GM18858 (cell line): ENCODE data around the gene MAGI2.
A peak's percentile ranks its signal among the peaks of the same experiment; 100 is the strongest.

ENCODE experiments used
- ATAC-seq: cut with Tn5 transposase; IDR thresholded peaks from one replicate; pipeline ENCODE4 v1.9.1; 2021; ENCODE audit not compliant: unreplicated experiment

Gene MAGI2

GRCh38 chr7:79272066-79272669 lies 181.3 kb downstream of the MAGI2 start:
- ATAC-seq, result peak; percentile 88

- no peak for ATAC-seq
Measured at GRCh38 chr7:79268730-79269129, 184.7 kb downstream of the MAGI2 start.

DNA sequence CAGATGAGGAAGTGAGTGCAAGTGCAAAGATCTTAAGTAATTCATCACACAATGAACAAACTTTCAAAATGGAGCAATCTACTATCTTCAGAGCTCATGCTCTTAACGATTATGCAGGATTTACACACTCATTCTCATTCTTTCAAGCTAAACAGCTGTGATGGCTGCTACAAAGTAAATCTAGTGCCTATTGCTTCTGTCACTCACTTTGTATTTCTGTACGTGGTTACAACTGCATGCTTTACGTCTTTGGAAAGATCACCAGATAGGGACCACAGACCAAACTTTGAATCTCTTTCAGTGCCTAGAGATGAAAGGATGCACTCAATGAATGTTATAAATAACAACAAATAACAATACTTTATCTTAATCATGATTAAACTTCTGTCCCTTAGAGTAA lies 194.6 kb downstream of the MAGI2 start:
- no peak for ATAC-seq

DNA sequence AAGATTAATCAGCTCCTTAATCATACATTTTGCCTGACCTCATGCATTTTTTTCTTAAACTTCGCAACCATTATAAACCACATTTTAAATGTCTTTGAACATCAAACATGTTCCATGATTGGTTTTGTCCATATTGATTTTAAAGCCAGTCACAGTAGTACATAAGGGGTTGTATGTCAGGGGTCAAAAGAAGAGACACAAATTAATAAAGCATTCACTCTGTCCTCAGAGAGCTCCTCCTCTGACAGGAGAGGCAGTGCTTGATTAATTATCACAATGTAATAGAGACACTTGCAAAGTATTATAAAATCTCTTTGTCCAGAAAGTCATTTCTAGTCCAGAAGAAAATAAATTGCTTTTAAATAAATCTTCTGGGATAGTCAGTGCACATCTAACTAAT lies 195.5 kb downstream of the MAGI2 start:
- ATAC-seq, result no peak

DNA sequence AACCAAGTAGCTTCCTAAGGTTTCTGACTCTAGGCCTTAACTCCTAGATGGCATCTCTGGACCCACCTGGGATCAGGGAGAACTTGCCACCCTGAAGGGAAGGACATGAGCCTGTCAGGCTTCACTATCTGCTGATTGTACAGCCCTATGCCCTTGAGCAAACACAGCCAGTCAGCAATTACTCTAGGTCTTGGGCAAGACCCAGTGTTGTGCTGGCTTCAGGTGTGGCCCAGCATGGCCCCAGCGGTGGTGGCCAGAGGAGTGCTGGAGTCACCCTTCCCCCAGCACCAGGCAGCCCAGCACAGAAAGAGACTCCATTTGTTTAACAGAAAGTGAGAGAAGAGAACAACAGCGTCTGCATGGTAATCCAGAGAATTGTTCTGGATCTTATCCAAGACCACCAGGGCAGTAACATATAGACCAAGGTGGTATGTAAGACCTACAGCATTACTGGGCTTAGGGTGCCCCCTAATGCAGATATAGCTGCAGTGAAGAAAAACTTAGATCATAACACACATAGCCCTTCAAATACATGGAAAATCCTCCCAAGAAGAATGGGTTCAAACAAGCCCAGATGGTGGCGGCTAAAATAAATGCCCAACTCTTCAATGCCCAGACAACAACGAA lies 207.7 kb downstream of the MAGI2 start:
- no peak for ATAC-seq

DNA sequence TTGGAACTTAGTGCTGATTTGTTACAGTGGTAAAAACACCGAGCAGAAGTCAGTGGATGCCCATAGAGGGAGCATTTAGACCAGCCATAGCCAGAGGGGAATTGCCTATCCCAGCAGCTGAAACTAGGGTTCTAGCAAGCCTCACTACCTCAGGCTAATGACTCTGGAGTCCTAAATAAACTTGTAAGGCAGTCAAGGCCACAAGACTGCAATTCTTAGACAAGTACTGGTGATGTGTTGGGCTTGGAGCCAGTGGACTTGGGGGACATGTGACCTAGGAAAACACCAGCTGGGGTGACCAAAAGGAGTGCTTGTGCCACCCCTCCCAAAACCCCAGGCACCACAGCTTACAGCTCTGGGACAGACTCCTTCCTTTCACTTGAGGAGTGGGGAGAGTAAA lies 209.0 kb downstream of the MAGI2 start:
- no peak for ATAC-seq

GRCh38 chr7:79241288-79242060 lies 212.0 kb downstream of the MAGI2 start:
- ATAC-seq, result no peak

- no peak for ATAC-seq
Measured at GRCh38 chr7:79240413-79240812, 213.1 kb downstream of the MAGI2 start.

- no peak for ATAC-seq
Measured at GRCh38 chr7:79236352-79237028, 217.0 kb downstream of the MAGI2 start.

GRCh38 chr7:79227044-79227443 lies 226.4 kb downstream of the MAGI2 start:
- ATAC-seq, result no peak

DNA sequence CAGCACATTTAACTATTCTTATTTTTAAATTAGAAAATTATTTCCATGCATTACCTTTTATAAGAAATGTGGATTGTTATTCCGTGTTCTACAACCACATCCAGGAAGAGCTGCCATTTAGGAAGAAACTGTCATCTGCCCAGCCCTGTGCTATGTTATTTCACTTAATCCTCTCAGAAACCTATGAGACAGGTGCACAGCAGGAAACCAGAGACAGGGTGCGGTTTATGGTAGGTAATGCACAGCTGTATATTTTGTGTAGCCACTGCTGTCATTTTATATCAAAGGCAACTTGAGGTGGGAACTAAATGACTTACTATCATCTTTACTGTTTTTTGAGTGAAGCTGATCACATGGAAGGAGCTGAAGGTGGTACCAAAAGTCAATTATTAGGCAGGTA lies 232.3 kb downstream of the MAGI2 start:
- no peak for ATAC-seq

- no peak for ATAC-seq
Measured at GRCh38 chr7:79217976-79218626, 235.4 kb downstream of the MAGI2 start.

GRCh38 chr7:79217468-79217867 lies 236.0 kb downstream of the MAGI2 start:
- ATAC-seq, result no peak

- ATAC-seq, result no peak
Measured at GRCh38 chr7:79216236-79216635, 237.2 kb downstream of the MAGI2 start.

GRCh38 chr7:79212334-79212733 lies 241.1 kb downstream of the MAGI2 start:
- ATAC-seq, result no peak

GRCh38 chr7:79211724-79212123 lies 241.7 kb downstream of the MAGI2 start:
- ATAC-seq, result no peak

GRCh38 chr7:79199961-79200360 lies 253.5 kb downstream of the MAGI2 start:
- ATAC-seq, result no peak

GRCh38 chr7:79199266-79199665 lies 254.2 kb downstream of the MAGI2 start:
- ATAC-seq, result no peak

DNA sequence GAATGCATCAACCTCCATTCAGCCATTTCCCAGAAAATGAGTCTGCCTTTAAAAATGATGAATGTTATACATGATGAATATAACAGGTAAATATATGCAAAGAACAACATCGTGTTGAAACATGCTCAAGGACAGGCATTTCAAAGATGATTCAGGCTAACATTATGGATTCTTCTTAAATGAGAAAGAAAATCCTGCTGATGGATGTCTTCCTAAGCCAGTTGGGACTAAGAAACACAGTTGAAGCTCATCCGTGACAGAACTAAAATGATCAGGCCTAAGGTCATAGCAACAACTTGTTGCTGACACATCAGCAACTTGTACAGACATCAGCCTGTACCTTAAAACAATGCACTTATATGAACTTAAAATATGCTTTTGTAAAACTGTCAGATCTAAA lies 267.9 kb downstream of the MAGI2 start:
- ATAC-seq, result no peak

DNA sequence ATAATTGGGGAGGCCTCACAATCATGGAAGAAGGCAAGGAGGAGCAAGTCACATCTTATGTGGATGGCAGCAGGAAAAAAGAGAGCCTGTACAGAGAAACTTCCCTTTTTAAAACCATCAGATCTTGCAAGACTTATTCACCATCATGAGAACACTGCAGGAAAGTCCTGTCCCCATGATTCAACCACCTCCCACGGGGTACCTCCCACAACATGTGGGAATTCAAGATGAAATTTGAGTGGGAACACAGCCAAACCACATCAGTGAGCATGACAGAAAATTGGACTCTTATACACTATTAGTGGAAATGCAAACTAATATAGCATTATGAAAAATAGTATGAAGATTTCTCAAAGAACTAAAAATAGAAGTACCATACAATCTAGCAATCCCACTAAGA lies 271.2 kb downstream of the MAGI2 start:
- no peak for ATAC-seq

DNA sequence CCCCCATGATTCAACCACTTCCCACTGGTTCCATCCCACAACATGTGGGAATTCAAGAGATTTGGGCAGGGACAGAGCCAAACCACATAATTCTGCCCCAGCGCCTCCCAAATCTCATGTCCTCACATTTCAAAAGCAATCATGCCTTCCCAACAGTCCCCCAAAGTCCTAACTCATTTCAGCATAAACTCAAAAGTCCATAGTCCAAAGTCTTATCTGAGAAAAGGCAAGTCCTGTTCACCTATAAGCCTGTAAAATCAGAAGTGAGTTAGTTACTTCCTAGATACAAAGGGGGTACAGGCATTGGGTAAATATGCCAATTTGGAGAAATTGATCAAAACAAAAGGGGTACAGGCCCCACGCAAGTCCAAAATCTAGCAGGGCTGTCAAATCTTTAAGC lies 272.9 kb downstream of the MAGI2 start:
- ATAC-seq, result no peak
